ENCODE measurements around the gene TBC1D1. TPM values are rescaled to one million over a fixed set of nuclear protein-coding genes. Genes with fewer than 3 reads are reported as not detected.

Gene TBC1D1
- total and polyA plus RNA-seq, 2 of the 8 experiments (the other 6 are each of a cell fraction or from before 2014, with no cell fraction given): 96.9 to 162 TPM

- Histone ChIP-seq H4K91ac (replicated peaks; ENCODE audit: insufficient read length, low read length) (no peak overlapping the region), H2BK20ac (ENCODE audit: low read length) (no peak overlapping the region), H3K18ac (ENCODE audit: extremely low read depth, low read length) (no peak overlapping the region), H4K20me1 (replicated peaks in 1 of 2; ENCODE audit: control insufficient read depth in 1 of 2, insufficient read depth in 2 of 2, low read length in 2 of 2) (peaks cover 0 to 3% of the 10 kb centered on the region in 2 experiments), H3K36me3 (ENCODE audit: control insufficient read depth in 2 of 4, insufficient read depth in 4 of 4, low read length in 3 of 4) (no peaks in the 10 kb centered on the region), H3K9ac (replicated peaks in 1 of 4; ENCODE audit: extremely low read depth in 1 of 4, low read depth in 3 of 4, low read length in 3 of 4) (no peak overlapping the region), H2BK15ac (ENCODE audit: low read length) (no peak overlapping the region), H2AFZ (ENCODE audit: low read length) (no peak overlapping the region), H3K14ac (ENCODE audit: insufficient read length) (no peak overlapping the region), H2BK5ac (ENCODE audit: low read depth, low read length) (no peak overlapping the region), H3K27me3 (replicated peaks in 1 of 4; ENCODE audit: control insufficient read depth in 3 of 4, extremely low read depth in 1 of 4, insufficient read depth in 3 of 4, low read length in 3 of 4) (peaks cover 7 to 15% (median 13%) of the 10 kb centered on the region in 4 experiments), H3K9me3 (ENCODE audit: insufficient read depth in 2 of 2, low read depth in 1 of 2, low read length in 1 of 2) (no peaks in the 10 kb centered on the region), H2AK5ac (ENCODE audit: low read depth, low read length) (no peak overlapping the region), H3K4me2 (ENCODE audit: insufficient read depth in 1 of 2, low read depth in 2 of 2, low read length in 2 of 2) (no peak overlapping the region), H3K23me2 (ENCODE audit: low read depth, low read length) (peaks cover 3% of the 10 kb centered on the region; the same call in 1 of the 2 replicates), H3K79me1 (ENCODE audit: low read depth, low read length) (no peaks in the 10 kb centered on the region), H4K5ac (ENCODE audit: insufficient read length, low read depth, low read length) (no peak overlapping the region), H3K27ac (ENCODE audit: low read depth, low read length) (no peak overlapping the region), H2BK120ac (replicated peaks; ENCODE audit: low read depth, low read length) (no peak overlapping the region), H3K56ac (replicated peaks; ENCODE audit: insufficient read length, low read depth, low read length) (no peak overlapping the region), H3K4ac (replicated peaks; ENCODE audit: insufficient read length, low read depth, low read length) (no peak overlapping the region), H2BK12ac (ENCODE audit: low read depth, low read length) (no peak overlapping the region), H3K4me1 (replicated peaks in 1 of 4; ENCODE audit: control insufficient read depth in 3 of 4, insufficient read depth in 4 of 4, low read length in 3 of 4) (peaks cover 0 to 2% (median 1%) of the 10 kb centered on the region in 4 experiments; a peak in 4 of 7 replicates), H3K79me2 (ENCODE audit: control insufficient read depth in 1 of 2, insufficient read depth in 2 of 2, low read length in 2 of 2) (no peaks in the 10 kb centered on the region), H3K23ac (ENCODE audit: insufficient read length) (no peak overlapping the region), H3K4me3 (ENCODE audit: extremely low read depth in 1 of 4, insufficient read depth in 2 of 4, low read depth in 3 of 4, low read length in 4 of 4) (no peak overlapping the region), H4K8ac (ENCODE audit: extremely low read depth, insufficient read depth, low read length) (no peak overlapping the region)
- DNase-seq (ENCODE audit: low read depth in 1 of 2, low spot score in 2 of 2) (no peak), FAIRE-seq (no peak)
- ChIA-PET POLR2A (ENCODE audit: partially characterized antibody) (no interaction called here), CTCF (ENCODE audit: partially characterized antibody) (no interaction called here)
- 90% methylated on average over 3 of the region's 3 CpGs; no CpG with 5 or more reads in 1 of the 2 experiments for WGBS, 2 experiments (ENCODE audit: extremely low coverage in 1 of 2, insufficient coverage in 1 of 2, insufficient read length in 1 of 2, insufficient replicate concordance in 2 of 2, low coverage in 1 of 2, low lambda C conversion rate in 2 of 2, missing lambda C conversion rate in 1 of 2)
- TF ChIP-seq ATF3 (IDR thresholded peaks at IDR 0.05; ENCODE audit: insufficient read depth, low read depth, low read length) (no peak), GABPA (IDR thresholded peaks at IDR 0.05; ENCODE audit: borderline replicate concordance, insufficient read depth, low read length) (no peak), BCL11A (IDR thresholded peaks at IDR 0.05; ENCODE audit: low read depth in 2 of 2, low read length in 2 of 2) (no peak), SP4 (IDR thresholded peaks at IDR 0.05; ENCODE audit: low read length) (no peak), CEBPB (IDR thresholded peaks at IDR 0.05; ENCODE audit: low read depth, low read length) (no peak), CHD2 (IDR thresholded peaks at IDR 0.05; ENCODE audit: low read length) (no peak), POLR2AphosphoS5 (IDR thresholded peaks at IDR 0.05; ENCODE audit: low read depth, low read length) (no peak), HDAC2 (IDR thresholded peaks at IDR 0.05; ENCODE audit: borderline replicate concordance in 1 of 2, low read depth in 2 of 2, low read length in 2 of 2) (no peak), NANOG (IDR thresholded peaks at IDR 0.05; ENCODE audit: insufficient read depth, low read depth, low read length, poor library complexity, severe bottlenecking) (no peak), EGR1 (IDR thresholded peaks at IDR 0.05; ENCODE audit: borderline replicate concordance, low read depth, low read length) (no peak), POU5F1 (IDR thresholded peaks at IDR 0.05; ENCODE audit: low read depth, low read length) (no peak), JUN (IDR thresholded peaks at IDR 0.05; ENCODE audit: low read depth, low read length) (no peak), SP2 (IDR thresholded peaks at IDR 0.05; ENCODE audit: low read length) (no peak), KDM1A (IDR thresholded peaks at IDR 0.05; ENCODE audit: borderline replicate concordance, low read length) (no peak)
Observed at GRCh38 chr4:37884855-37885487, 5.9 kb upstream of the TBC1D1 start.
